Stimulated activated CD4-positive, alpha-beta T cell treated with anti-CD3 and anti-CD28 coated beads, TNF-alpha, amount 100 ng/mL, for 24 hours (primary cell): ENCODE measurements around the gene LONP2.
A peak's percentile ranks its signal among the peaks of the same experiment; 100 is the strongest.

Experiments
- DNase-seq, 3 experiments: peaks; one replicate each; pipeline ENCODE4 v3.0.0-alpha.2; 2020; ENCODE audit warnings: low read depth in 3 of 3

Gene LONP2, protein sequence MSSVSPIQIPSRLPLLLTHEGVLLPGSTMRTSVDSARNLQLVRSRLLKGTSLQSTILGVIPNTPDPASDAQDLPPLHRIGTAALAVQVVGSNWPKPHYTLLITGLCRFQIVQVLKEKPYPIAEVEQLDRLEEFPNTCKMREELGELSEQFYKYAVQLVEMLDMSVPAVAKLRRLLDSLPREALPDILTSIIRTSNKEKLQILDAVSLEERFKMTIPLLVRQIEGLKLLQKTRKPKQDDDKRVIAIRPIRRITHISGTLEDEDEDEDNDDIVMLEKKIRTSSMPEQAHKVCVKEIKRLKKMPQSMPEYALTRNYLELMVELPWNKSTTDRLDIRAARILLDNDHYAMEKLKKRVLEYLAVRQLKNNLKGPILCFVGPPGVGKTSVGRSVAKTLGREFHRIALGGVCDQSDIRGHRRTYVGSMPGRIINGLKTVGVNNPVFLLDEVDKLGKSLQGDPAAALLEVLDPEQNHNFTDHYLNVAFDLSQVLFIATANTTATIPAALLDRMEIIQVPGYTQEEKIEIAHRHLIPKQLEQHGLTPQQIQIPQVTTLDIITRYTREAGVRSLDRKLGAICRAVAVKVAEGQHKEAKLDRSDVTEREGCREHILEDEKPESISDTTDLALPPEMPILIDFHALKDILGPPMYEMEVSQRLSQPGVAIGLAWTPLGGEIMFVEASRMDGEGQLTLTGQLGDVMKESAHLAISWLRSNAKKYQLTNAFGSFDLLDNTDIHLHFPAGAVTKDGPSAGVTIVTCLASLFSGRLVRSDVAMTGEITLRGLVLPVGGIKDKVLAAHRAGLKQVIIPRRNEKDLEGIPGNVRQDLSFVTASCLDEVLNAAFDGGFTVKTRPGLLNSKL

DNA sequence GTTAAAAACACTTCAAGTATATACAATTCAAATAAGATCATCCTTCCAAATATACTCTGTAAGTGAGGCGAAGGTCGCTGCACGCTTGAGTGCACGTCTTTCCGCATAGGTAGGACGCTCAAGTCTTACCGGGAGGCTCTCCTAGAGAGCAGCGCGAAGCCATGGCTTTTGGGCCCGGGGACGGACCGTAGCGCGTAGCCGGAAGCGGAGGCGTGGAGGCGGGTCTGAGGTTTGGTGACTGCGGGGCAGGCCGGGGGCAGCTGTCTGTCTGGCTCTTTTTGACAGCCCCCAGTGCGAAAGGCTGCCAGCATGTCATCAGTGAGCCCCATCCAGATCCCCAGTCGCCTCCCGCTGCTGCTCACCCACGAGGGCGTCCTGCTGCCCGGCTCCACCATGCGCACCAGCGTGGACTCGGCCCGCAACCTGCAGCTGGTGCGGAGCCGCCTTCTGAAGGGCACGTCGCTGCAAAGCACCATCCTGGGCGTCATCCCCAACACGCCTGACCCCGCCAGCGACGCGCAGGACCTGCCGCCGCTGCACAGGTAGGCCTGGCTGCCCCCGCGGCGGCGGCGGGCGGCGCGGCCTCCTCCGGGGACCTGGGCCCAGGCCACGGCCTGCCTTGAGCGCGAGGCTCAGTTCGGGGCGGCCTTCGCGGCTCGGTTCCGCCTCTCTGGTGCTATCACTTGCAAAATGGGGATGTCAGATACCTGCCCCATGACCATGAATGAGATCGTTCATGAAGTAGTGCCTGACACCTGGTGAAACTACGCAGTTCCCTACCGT lies at the start of gene LONP2:
LONP2 (plus strand) TSS at position 221 of the 783 bp plus-strand sequence; CDS start at position 310, 89 bp downstream.
- peak; percentile 86 to 93 (median 89) for DNase-seq

DNA sequence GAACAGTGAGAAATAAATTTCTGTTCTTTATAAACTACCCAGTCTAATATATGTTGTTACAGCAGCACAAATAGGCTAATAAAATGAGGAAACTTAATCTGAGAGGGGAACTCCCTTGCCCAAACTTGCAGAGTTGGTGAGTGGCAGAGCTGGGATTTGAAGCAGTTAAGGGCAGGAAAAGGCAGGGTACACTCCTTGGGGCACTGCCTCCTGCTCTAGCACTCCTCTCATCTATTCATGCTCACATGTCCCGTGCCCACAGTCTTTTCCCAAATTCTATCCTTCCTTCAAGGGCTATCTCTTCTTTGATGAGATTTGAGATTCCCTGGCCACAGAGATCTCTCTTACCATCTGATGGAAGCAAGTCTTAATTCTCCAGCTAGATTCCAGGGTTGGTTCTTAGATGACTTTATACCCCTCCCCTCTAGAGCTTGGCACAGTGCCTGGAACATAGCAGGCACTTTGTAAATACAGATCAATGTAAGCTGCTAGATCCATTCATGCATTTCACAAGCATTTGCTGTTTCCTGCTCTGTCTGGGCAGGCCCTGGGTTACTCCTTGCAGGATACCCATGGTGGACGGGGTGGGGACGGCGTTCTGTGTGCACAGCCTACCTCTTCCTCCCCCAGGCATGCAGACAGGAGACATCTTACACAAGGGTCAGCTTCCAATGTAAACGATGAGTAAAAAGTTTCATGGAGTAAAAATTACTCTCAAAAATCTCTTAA lies 49.1 kb upstream of the LONP2 start:
- DNase-seq = no peak

DNA sequence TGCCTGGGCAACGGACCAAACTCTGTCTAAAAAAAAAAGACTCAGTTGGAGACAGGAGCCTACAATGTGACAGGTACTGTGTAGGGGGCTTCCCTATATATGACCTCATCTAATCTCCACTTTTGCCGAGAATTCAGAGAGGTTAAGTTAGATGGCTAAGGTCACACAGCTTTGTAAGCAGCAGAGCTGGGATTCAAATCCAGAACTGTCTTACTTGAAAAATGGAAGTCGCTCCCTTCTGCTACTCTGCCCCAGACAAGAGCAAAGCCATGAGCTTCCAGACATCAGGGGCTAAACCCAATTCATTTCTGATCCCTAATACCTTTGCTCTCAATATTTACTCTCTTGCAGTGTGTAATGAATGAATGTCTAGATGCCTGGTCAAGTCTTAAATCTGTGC lies 46.8 kb upstream of the LONP2 start:
- no peak for DNase-seq

GRCh38 chr16:48201515-48202201 lies 42.4 kb upstream of the LONP2 start:
- no peak for DNase-seq

DNA sequence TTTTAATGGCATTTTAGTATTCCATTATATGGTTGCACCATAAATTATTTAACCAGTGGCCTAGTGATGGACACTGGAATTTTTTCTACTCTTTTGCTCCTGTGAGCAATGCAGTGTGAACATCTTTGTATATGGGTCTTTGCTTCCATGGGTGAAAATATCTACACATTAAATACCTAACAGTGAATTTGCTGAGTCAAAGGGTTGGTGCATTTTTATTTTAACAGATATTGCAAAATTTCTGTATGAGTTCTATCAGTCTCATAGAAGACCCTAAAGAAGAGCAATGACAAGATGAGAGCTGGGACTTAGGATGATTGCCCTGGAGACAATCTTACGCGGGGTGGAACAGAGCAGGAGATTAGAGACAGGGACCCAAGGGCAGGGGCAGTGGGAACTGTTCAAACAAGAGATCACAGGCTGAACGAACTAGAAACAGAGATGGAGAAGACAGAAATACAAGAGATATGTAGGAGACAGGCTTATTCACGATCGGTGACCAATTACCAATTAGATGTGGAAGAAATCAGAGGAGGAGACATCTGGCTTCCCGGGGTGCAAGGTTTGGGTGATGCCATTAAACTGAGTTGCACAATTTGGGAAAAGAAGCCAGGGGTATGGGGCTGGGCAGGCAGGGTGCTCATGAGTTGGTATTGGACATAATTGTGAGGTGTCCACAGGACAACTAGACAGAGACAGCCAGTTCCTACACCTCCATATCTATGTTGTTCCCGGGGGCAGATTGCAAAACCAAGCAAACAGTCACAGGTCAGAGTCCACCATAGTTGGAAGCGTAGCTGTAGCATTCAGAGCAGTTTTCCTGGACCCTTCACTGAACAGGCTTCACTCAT lies 39.9 kb upstream of the LONP2 start:
- no peak for DNase-seq

- DNase-seq = no peak
Observed at GRCh38 chr16:48204825-48205151, 39.3 kb upstream of the LONP2 start.

- no peak for DNase-seq
Observed at GRCh38 chr16:48206594-48207242, 37.4 kb upstream of the LONP2 start.

GRCh38 chr16:48210747-48211146 lies 33.4 kb upstream of the LONP2 start:
- DNase-seq = no peak

GRCh38 chr16:48212033-48212432 lies 32.1 kb upstream of the LONP2 start:
- no peak for DNase-seq

- no peak for DNase-seq
Observed at GRCh38 chr16:48215738-48216137, 28.4 kb upstream of the LONP2 start.

DNA sequence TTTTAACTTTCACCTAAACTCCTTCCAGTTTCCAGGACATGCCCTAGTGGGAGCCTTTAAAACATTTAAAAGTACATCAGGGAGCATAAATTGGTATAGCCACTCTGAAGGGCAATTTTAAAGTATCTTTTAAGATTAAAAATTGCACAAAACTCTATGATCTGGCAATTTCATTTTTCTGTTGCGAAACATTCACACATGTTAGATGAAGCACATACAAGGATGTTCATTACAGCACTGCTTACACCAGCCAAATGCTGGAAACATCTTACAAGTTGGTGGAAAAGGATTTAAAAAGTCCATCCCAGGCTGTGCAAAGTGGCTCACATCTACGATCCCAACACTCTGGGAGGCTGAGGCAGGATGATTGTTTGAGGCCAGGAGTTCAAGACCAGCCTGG lies 26.4 kb upstream of the LONP2 start:
- DNase-seq = no peak

GRCh38 chr16:48218473-48218872 lies 25.6 kb upstream of the LONP2 start:
- DNase-seq = no peak

- no peak for DNase-seq
Observed at GRCh38 chr16:48220891-48221290, 23.2 kb upstream of the LONP2 start.

GRCh38 chr16:48223490-48223889 lies 20.6 kb upstream of the LONP2 start:
- DNase-seq = no peak

DNA sequence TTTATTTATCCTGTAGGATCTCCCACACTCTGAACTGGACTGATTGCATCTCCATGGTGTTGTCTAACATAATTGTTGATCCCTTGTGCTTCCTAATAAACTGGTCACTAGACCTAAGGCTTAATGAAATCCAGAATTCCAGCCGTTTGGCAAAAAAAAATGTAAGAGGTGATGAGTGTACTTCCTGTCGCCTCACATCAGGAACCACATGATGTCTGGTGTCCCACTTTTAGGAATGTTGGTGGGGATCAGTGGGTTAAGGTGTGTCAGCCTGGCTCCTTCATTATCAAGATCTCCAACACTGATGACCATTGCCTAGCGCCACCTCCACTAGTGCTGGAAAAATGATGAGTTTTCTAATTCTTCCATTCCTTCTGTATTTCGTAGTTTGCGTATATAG lies 18.6 kb upstream of the LONP2 start:
- DNase-seq = no peak

- DNase-seq = no peak
Observed at GRCh38 chr16:48231727-48232492, 12.2 kb upstream of the LONP2 start.

GRCh38 chr16:48232493-48233040 lies 11.5 kb upstream of the LONP2 start:
- no peak for DNase-seq

- no peak for DNase-seq
Observed at GRCh38 chr16:48234630-48235029, 9.5 kb upstream of the LONP2 start.
